GM23338 (cell line): ENCODE results near the gene RRH. TPM values are rescaled to one million over a fixed set of nuclear protein-coding genes. Genes with fewer than 3 reads are reported as not detected.
A peak's percentile ranks its signal among the peaks of the same experiment; 100 is the strongest.

Experiments
- ATAC-seq: fragments of 200-7000 bp; cut with Tn5 transposase; 3 replicates; pipeline ENCODE4 v1.9.1; 2020
- DNase-seq: peaks from one replicate; pipeline ENCODE4 v3.0.0-alpha.2; 2015; ENCODE audit warnings: low spot score
- H2AFZ ChIP-seq: fragments of 200-600 bp; sonication (generic); 2 replicates; pipeline ENCODE4 v1.8.0; 2016; ENCODE audit warnings: antibody characterized with exemption, mild to moderate bottlenecking, moderate library complexity
- H3F3A ChIP-seq: fragments of 200-600 bp; sonication (generic); replicated peaks from 2 replicates; pipeline ENCODE4 v1.8.0; 2017; ENCODE audit warnings: antibody characterized with exemption, mixed run types, low read depth
- H3K27ac ChIP-seq: fragments of 200-600 bp; sonication (generic); 2 replicates; pipeline ENCODE4 v1.6.1; 2016; ENCODE audit warnings: low read depth
- H3K27me3 ChIP-seq: fragments of 200-600 bp; sonication (generic); 2 replicates; pipeline ENCODE4 v1.8.0; 2016; ENCODE audit warnings: mild to moderate bottlenecking, mixed run types, moderate library complexity; ENCODE audit not compliant: insufficient read depth
- H3K36me3 ChIP-seq: fragments of 200-600 bp; sonication (generic); 2 replicates; pipeline ENCODE4 v1.8.0; 2016; ENCODE audit warnings: mild to moderate bottlenecking; ENCODE audit not compliant: insufficient read depth
- H3K4me1 ChIP-seq: fragments of 200-600 bp; sonication (generic); 2 replicates; pipeline ENCODE4 v1.8.0; 2016; ENCODE audit warnings: mild to moderate bottlenecking, moderate library complexity; ENCODE audit not compliant: insufficient read depth
- H3K4me2 ChIP-seq: fragments of 200-600 bp; sonication (generic); 2 replicates; pipeline ENCODE4 v1.7.1; 2017; ENCODE audit warnings: mixed run types
- H3K4me3 ChIP-seq: fragments of 200-600 bp; sonication (generic); 2 replicates; pipeline ENCODE4 v1.6.1; 2016; ENCODE audit warnings: mixed run types
- H3K79me2 ChIP-seq: fragments of 200-600 bp; sonication (generic); replicated peaks from 2 replicates; pipeline ENCODE4 v1.8.0; 2017; ENCODE audit warnings: mild to moderate bottlenecking; ENCODE audit not compliant: insufficient read depth
- H3K9me2 ChIP-seq: fragments of 200-600 bp; sonication (generic); 2 replicates; pipeline ENCODE4 v1.8.0; 2017; ENCODE audit not compliant: insufficient read depth
- H4K20me1 ChIP-seq: fragments of 200-600 bp; sonication (generic); replicated peaks from 2 replicates; pipeline ENCODE4 v1.8.0; 2017; ENCODE audit warnings: mild to moderate bottlenecking; ENCODE audit not compliant: insufficient read depth
- H3K27ac Mint-ChIP-seq: 2 replicates; pipeline ENCODE4 v1.8.0; 2020; ENCODE audit warnings: inconsistent platforms, mild to moderate bottlenecking, moderate library complexity, mixed read lengths
- H3K27me3 Mint-ChIP-seq: 3 replicates; pipeline ENCODE4 v1.8.0; 2022; ENCODE audit warnings: low read depth, mild to moderate bottlenecking, moderate library complexity, mixed read lengths, inconsistent platforms; ENCODE audit not compliant: insufficient read depth, poor library complexity
- H3K36me3 Mint-ChIP-seq: 3 replicates; pipeline ENCODE4 v1.8.0; 2021; ENCODE audit warnings: low read depth, mild to moderate bottlenecking, inconsistent platforms, moderate library complexity, mixed read lengths
- H3K4me1 Mint-ChIP-seq: 3 replicates; pipeline ENCODE4 v1.8.0; 2020; ENCODE audit warnings: mild to moderate bottlenecking, inconsistent platforms, mixed read lengths
- H3K4me3 Mint-ChIP-seq: 3 replicates; pipeline ENCODE4 v1.8.0; 2021; ENCODE audit warnings: moderate library complexity, mild to moderate bottlenecking, inconsistent platforms, mixed read lengths
- H3K9me3 Mint-ChIP-seq: 3 replicates; pipeline ENCODE4 v1.8.0; 2020; ENCODE audit warnings: moderate library complexity, mild to moderate bottlenecking, inconsistent platforms, mixed read lengths
- EZH2phosphoT487 ChIP-seq: fragments of 200-600 bp; sonication (generic); IDR thresholded peaks from one replicate; pipeline ENCODE4 v1.8.1; 2018; ENCODE audit warnings: antibody characterized with exemption; ENCODE audit not compliant: unreplicated experiment
- JUNB ChIP-seq: IDR thresholded peaks from one replicate; pipeline ENCODE4 v1.6.1; 2016; ENCODE audit warnings: antibody characterized with exemption; ENCODE audit not compliant: unreplicated experiment
- NANOG ChIP-seq: IDR thresholded peaks from 2 replicates; pipeline ENCODE4 v1.6.1; 2016; ENCODE audit warnings: antibody characterized with exemption, borderline replicate concordance
- ZNF114 ChIP-seq: fragments of 250-450 bp; sonication (Bioruptor Pico); IDR thresholded peaks from 2 replicates; pipeline ENCODE4 v1.5.0; 2020; ENCODE audit warnings: mild to moderate bottlenecking, moderate library complexity
- ZNF331 ChIP-seq: fragments of 250-450 bp; sonication (Bioruptor Pico); IDR thresholded peaks from 2 replicates; pipeline ENCODE4 v1.5.0; 2020; ENCODE audit warnings: low read depth, mild to moderate bottlenecking, moderate library complexity
- polyA plus RNA-seq: library from polyadenylated mRNA; unstranded; fragments of >200 nt; fragmentation: Nextera tagmentation; extraction: Ambion mirVana; gene quantifications from 2 replicates; pipeline ENCODE4 v1.2.1, GENCODE V29; 2016
- total RNA-seq: library from RNA; depleted of rRNA; stranded (reverse); fragments of >200 nt; shearing (Covaris generic); gene quantifications from 2 replicates; pipeline ENCODE4 v1.2.3, GENCODE V29; 2014
- TF ChIP-seq, protein P1 (sequence below): fragments of 250-450 bp; sonication (Bioruptor Pico); IDR thresholded peaks from 2 replicates; pipeline ENCODE4 v1.5.0; 2020; ENCODE audit warnings: mild to moderate bottlenecking, moderate library complexity
- TF ChIP-seq, protein P2 (sequence below), 2 experiments: fragments of 200-600 bp in 1 of 2; sonication (generic) in 1 of 2; conservative IDR thresholded peaks; 2 replicates each; pipeline versions ENCODE4 v1.5.1 to v1.6.1; 2016 to 2017; ENCODE audit warnings: antibody characterized with exemption in 2 of 2, low read depth in 2 of 2, mild to moderate bottlenecking in 2 of 2, moderate library complexity in 1 of 2

The RRH gene
- total and polyA plus RNA-seq, 2 experiments from 2014 or later: not detected

DNA sequence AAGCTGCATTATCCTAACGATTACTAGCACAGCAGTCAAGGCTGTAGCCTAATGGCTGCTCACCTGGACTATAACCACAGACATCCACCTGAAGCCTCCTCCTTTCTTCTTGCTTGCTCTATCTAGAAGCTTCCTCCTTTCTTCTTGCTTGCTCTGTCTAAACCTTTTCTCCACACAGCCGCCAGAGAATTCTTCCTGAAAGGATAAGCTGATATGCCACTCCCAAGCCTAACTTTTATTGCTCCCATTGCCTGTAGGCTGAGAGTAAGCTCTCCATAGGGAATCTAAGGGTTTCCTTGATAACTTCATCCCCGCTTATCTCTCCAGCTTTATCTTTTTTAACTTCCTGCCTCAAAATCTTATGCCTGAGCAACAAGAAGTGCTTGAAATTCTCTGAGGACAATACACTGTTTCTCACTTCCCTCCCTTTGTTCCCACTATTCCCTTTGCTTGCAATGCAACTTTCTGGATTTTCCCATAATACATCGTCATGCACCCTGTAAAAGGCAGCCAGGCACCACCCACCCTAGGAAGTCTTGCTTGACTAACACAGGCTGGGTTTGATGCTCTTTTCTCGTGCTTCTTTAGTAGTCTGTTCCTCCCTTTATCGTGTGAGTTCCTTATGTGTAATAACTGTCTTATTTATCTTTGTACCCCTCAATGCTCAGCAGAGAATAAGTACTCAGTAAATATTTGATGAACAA, 18.8 kb downstream of the RRH start (continued):
- TF ChIP-seq, protein P1, sequence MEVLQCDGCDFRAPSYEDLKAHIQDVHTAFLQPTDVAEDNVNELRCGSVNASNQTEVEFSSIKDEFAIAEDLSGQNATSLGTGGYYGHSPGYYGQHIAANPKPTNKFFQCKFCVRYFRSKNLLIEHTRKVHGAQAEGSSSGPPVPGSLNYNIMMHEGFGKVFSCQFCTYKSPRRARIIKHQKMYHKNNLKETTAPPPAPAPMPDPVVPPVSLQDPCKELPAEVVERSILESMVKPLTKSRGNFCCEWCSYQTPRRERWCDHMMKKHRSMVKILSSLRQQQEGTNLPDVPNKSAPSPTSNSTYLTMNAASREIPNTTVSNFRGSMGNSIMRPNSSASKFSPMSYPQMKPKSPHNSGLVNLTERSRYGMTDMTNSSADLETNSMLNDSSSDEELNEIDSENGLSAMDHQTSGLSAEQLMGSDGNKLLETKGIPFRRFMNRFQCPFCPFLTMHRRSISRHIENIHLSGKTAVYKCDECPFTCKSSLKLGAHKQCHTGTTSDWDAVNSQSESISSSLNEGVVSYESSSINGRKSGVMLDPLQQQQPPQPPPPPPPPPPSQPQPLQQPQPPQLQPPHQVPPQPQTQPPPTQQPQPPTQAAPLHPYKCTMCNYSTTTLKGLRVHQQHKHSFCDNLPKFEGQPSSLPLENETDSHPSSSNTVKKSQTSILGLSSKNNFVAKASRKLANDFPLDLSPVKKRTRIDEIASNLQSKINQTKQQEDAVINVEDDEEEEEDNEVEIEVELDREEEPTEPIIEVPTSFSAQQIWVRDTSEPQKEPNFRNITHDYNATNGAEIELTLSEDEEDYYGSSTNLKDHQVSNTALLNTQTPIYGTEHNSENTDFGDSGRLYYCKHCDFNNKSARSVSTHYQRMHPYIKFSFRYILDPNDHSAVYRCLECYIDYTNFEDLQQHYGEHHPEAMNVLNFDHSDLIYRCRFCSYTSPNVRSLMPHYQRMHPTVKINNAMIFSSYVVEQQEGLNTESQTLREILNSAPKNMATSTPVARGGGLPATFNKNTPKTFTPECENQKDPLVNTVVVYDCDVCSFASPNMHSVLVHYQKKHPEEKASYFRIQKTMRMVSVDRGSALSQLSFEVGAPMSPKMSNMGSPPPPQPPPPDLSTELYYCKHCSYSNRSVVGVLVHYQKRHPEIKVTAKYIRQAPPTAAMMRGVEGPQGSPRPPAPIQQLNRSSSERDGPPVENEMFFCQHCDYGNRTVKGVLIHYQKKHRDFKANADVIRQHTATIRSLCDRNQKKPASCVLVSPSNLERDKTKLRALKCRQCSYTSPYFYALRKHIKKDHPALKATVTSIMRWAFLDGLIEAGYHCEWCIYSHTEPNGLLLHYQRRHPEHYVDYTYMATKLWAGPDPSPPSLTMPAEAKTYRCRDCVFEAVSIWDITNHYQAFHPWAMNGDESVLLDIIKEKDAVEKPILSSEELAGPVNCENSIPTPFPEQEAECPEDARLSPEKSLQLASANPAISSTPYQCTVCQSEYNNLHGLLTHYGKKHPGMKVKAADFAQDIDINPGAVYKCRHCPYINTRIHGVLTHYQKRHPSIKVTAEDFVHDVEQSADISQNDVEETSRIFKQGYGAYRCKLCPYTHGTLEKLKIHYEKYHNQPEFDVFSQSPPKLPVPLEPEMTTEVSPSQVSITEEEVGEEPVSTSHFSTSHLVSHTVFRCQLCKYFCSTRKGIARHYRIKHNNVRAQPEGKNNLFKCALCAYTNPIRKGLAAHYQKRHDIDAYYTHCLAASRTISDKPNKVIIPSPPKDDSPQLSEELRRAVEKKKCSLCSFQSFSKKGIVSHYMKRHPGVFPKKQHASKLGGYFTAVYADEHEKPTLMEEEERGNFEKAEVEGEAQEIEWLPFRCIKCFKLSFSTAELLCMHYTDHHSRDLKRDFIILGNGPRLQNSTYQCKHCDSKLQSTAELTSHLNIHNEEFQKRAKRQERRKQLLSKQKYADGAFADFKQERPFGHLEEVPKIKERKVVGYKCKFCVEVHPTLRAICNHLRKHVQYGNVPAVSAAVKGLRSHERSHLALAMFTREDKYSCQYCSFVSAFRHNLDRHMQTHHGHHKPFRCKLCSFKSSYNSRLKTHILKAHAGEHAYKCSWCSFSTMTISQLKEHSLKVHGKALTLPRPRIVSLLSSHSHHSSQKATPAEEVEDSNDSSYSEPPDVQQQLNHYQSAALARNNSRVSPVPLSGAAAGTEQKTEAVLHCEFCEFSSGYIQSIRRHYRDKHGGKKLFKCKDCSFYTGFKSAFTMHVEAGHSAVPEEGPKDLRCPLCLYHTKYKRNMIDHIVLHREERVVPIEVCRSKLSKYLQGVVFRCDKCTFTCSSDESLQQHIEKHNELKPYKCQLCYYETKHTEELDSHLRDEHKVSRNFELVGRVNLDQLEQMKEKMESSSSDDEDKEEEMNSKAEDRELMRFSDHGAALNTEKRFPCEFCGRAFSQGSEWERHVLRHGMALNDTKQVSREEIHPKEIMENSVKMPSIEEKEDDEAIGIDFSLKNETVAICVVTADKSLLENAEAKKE: no peak
- no peak for TF ChIP-seq EZH2phosphoT487
- TF ChIP-seq ZNF331: no peak

DNA sequence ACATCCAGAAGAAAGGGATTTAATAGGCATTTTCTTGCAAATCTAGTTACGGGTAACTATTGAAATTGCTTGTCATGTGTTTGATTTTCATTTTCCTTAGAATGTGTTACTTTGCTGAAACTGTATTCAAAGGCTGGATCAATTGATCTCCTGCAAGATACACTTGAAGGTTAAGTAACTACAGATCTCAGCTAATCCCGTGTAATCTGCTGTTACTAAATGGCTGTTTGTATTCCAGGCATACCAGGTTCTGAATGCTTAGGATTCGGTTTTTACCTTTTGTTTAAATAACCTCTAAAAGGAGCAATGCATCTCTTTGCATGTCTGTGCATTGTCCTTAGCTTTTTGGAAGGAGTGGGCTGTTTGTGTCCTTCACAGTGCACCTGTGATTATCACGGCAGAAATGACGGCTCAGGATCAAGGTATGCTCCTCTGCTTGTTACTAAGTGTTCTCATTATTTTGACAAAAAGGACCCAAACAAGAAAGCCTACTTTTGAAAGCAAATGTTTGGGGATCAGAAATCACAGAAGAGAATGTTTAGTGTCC, 20.2 kb downstream of the RRH start, which contains the start of gene LRIT3:
Gene LRIT3 (plus strand): TSS at position 212 of the 547 bp plus-strand sequence. CDS start 95 bp downstream, at position 307.
- Histone ChIP-seq H3K4me1 (no peaks in the 10 kb centered on the region; the same call in 1 of the 2 replicates), H3K79me2 (no peaks in the 10 kb centered on the region), H4K20me1 (no peaks in the 10 kb centered on the region), H2AFZ (peak within 1 kb of the TSS; percentile 6; the same call in 1 of the 2 replicates), H3K36me3 (no peaks in the 10 kb centered on the region), H3K4me2 (no peak within 1 kb of the TSS), H3K4me3 (no peak within 1 kb of the TSS), H3K27me3 (no peaks in the 10 kb centered on the region), H3K9me2 (no peaks in the 10 kb centered on the region), H3K27ac (no peak within 1 kb of the TSS), H3F3A (no peaks in the 10 kb centered on the region)
- no peak within 1 kb of the TSS for H3K27ac Mint-ChIP-seq
- ATAC-seq (no peak), DNase-seq (no peak)
- peaks cover 6% of the 10 kb centered on the region; the same call in 2 of the 3 replicates for H3K4me1 Mint-ChIP-seq
- H3K27me3 Mint-ChIP-seq: peaks cover 4% of the 10 kb centered on the region
- H3K9me3 Mint-ChIP-seq: no peaks in the 10 kb centered on the region
- H3K36me3 Mint-ChIP-seq: no peaks in the 10 kb centered on the region
- H3K4me3 Mint-ChIP-seq: no peak within 1 kb of the TSS
- no peak for TF ChIP-seq JUNB
- no peak for TF ChIP-seq NANOG
- TF ChIP-seq, protein P1: no peak
- TF ChIP-seq, protein P2, sequence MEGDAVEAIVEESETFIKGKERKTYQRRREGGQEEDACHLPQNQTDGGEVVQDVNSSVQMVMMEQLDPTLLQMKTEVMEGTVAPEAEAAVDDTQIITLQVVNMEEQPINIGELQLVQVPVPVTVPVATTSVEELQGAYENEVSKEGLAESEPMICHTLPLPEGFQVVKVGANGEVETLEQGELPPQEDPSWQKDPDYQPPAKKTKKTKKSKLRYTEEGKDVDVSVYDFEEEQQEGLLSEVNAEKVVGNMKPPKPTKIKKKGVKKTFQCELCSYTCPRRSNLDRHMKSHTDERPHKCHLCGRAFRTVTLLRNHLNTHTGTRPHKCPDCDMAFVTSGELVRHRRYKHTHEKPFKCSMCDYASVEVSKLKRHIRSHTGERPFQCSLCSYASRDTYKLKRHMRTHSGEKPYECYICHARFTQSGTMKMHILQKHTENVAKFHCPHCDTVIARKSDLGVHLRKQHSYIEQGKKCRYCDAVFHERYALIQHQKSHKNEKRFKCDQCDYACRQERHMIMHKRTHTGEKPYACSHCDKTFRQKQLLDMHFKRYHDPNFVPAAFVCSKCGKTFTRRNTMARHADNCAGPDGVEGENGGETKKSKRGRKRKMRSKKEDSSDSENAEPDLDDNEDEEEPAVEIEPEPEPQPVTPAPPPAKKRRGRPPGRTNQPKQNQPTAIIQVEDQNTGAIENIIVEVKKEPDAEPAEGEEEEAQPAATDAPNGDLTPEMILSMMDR (conservative IDR thresholded peaks at IDR 0.05; ENCODE audit: low read depth in 2 of 2): no peak
- no peak for TF ChIP-seq ZNF114 (CRISPR knock-in tag)
